ENCODE results near the gene RTP5.
A peak's percentile ranks its signal among the peaks of the same experiment; 100 is the strongest.

The RTP5 gene

GRCh38 chr2:241870611-241871537 is 1.3 kb downstream of the RTP5 start:
- TF ChIP-seq CTCF (IDR thresholded peaks at IDR 0.05; ENCODE audit: insufficient read depth, missing control alignments), result no peak
- peak; percentile 16 for DNase-seq (ENCODE audit: insufficient read length, low spot score)
- no peak for FAIRE-seq

DNA sequence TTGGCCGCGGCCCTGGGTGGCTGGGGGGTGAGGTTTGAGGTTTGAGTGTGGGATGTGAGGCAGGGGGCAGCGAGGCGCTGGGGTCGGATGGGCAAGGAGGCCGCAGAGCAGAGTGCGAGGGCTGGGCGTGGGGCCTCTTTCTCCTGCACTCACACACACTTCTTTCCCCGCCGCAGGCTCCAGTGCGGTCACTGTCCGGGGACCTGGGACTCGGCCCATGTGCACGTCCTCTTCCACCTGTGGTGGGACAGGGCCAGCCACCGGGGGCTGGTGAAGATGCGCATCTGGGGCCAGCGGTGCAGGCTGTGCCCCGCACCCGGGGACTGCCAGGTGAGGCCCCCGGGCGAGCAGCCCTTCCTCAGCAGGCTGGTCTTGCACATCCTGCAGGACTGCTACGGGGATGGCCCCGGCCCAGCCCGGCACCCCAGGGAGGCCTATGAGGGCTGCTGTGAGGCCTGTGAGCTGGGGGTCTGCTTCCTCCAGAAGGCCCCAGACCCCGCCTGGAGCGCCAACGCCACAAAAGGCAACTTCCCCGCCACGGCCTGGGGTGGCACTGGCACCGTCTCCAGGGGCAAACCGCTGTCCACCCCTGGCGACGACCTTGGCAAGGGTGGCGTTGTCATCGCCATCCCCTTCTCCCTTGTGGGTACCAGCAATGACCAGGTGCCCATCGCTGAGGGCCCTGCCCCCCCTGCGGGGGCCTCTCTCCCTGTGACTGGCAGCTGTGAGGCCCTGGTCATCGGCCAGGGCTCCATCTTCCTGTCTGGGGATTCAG is 2.2 kb downstream of the RTP5 start:
- no peak for FAIRE-seq
- no peak for TF ChIP-seq CTCF (IDR thresholded peaks at IDR 0.05; ENCODE audit: insufficient read depth, missing control alignments)
- no peak for DNase-seq (ENCODE audit: insufficient read length, low spot score)

GRCh38 chr2:241872313-241872642 is 2.7 kb downstream of the RTP5 start:
- no peak for TF ChIP-seq CTCF (IDR thresholded peaks at IDR 0.05; ENCODE audit: insufficient read depth, missing control alignments)
- DNase-seq (ENCODE audit: insufficient read length, low spot score) (no peak), FAIRE-seq (no peak)

DNA sequence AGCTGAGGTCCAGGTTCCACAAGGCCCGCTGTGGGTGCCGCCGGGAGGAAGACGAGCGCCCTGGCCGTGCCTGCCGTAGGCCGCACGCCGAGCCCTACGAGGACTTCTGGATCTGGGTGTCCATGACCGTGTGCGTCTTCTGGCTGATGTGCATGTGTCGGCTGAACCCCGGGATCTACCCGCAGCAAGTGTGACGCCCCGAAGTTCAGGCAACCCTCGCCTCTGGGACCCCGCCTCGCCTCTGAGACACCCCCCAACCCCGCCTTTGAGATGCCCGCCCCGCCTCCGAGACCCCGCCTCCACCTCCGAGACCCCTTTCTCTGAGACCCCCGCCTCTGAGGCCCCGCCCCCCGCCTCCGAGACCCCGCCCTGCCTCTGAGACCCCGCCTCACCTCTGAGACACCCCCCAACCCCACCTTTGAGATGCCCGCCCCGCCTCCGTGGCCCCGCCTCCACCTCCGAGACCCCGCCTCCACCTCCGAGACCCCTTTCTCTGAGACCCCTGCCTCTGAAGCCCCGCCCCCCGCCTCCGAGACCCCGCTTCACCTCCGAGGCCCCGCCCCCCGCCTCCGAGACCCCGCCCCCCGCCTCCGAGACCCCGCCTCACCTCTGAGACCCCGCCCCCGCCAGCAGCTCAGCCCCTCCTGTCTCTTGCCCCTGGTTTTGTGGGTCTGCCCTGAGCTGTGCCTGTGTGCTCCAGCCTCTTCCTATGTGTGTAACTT is 3.7 kb downstream of the RTP5 start:
- FAIRE-seq, result no peak
- DNase-seq (ENCODE audit: insufficient read length, low spot score), result no peak
- TF ChIP-seq CTCF (IDR thresholded peaks at IDR 0.05; ENCODE audit: insufficient read depth, missing control alignments), result no peak

DNA sequence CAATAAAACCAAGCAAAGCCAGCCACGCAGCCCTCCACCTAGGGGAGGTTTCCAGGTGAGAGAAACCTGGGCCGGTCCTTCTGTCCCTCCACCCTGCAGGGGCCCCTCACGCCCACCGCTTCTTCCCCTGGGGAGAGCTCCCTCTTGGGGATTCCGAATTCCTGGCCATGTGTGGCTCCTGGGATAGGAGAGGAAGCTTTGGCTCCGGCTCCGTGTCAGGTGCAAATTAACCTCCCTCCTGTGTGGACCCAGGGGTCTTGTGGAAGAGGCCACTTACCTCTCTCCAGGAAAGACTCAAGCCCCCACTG is 4.2 kb downstream of the RTP5 start:
- DNase-seq (ENCODE audit: insufficient read length, low spot score), result no peak
- FAIRE-seq, result no peak
- no peak for TF ChIP-seq CTCF (IDR thresholded peaks at IDR 0.05; ENCODE audit: insufficient read depth, missing control alignments)

- DNase-seq (ENCODE audit: insufficient read length, low spot score) (no peak), FAIRE-seq (no peak)
- no peak for TF ChIP-seq CTCF (IDR thresholded peaks at IDR 0.05; ENCODE audit: insufficient read depth, missing control alignments)
Observed at GRCh38 chr2:241874277-241874925, 4.9 kb downstream of the RTP5 start.

Data from D721Med (cell line).